LNCAP (cell line): Measurements from ENCODE around the gene PRDX4.

Experiments
- CTCF ChIP-seq: fragments of 450-650 bp; IDR thresholded peaks from 2 replicates; pipeline ENCODE4 v1.5.1; 2017; ENCODE audit warnings: mild to moderate bottlenecking

PRDX4 gene

GRCh38 chrX:23729214-23729613, 61.9 kb downstream of the PRDX4 start:
- TF ChIP-seq CTCF = no peak

- no peak for TF ChIP-seq CTCF
Measured at GRCh38 chrX:23731951-23732350, 64.7 kb downstream of the PRDX4 start.

- no peak for TF ChIP-seq CTCF
Measured at GRCh38 chrX:23732704-23733103, 65.4 kb downstream of the PRDX4 start.
